Lung (tissue), 12 donors: Measurements from ENCODE around the gene NSUN7. TPM values are rescaled to one million over a fixed set of nuclear protein-coding genes. Genes with fewer than 3 reads are reported as not detected.
A peak's percentile ranks its signal among the peaks of the same experiment; 100 is the strongest.

Experiments
- ATAC-seq: fragments of 200-7000 bp; cut with Tn5 transposase; one replicate; pipeline ENCODE4 v1.9.1; 2020; ENCODE audit warnings: moderate number of reproducible peaks; ENCODE audit not compliant: insufficient read depth, low FRiP score
- DNase-seq, 3 donors: peaks; one replicate each; pipeline ENCODE4 v3.0.0-alpha.2; 2013 to 2017
- H3K27ac ChIP-seq, 2 donors: one replicate each; pipeline ENCODE4 v1.5.1; 2013; ENCODE audit warnings: mild to moderate bottlenecking in 2 of 2, moderate library complexity in 2 of 2, control low read depth in 1 of 2, inconsistent platforms in 1 of 2, low read depth in 1 of 2, low read length in 1 of 2
- H3K27me3 ChIP-seq, 3 donors: one replicate each; pipeline ENCODE4 v1.5.1; 2013; ENCODE audit warnings: low read length in 2 of 3; ENCODE audit not compliant: control insufficient read depth in 3 of 3, insufficient read depth in 3 of 3
- H3K36me3 ChIP-seq, 4 donors: one replicate each; pipeline ENCODE4 v1.5.1; 2013; ENCODE audit warnings: low read length in 4 of 4, mild to moderate bottlenecking in 1 of 4, moderate library complexity in 1 of 4; ENCODE audit not compliant: control insufficient read depth in 4 of 4, insufficient read depth in 4 of 4
- H3K4me1 ChIP-seq, 5 donors: one replicate each; pipeline ENCODE4 v1.5.1; 2013; ENCODE audit warnings: low read length in 5 of 5, mild to moderate bottlenecking in 2 of 5, moderate library complexity in 1 of 5; ENCODE audit not compliant: control insufficient read depth in 5 of 5, insufficient read depth in 5 of 5
- H3K4me3 ChIP-seq: one replicate; pipeline ENCODE4 v1.5.1; 2013; ENCODE audit warnings: mild to moderate bottlenecking, control low read depth, moderate library complexity
- H3K9ac ChIP-seq, 2 donors: one replicate each; pipeline ENCODE4 v1.5.1; 2013; ENCODE audit warnings: low read length in 2 of 2, control low read depth in 1 of 2; ENCODE audit not compliant: insufficient read depth in 1 of 2
- H3K9me3 ChIP-seq, 4 donors: one replicate each; pipeline ENCODE4 v1.5.1; 2013; ENCODE audit warnings: low read length in 3 of 4, mild to moderate bottlenecking in 1 of 4, moderate library complexity in 1 of 4; ENCODE audit not compliant: control insufficient read depth in 4 of 4, insufficient read depth in 3 of 4
- WGBS, 2 donors: extraction: QIAGEN DNeasy Blood & Tissue Kit; methylation state at CpG; one replicate each; pipeline ENCODE4 v1.1.7; 2013; 5-methylcytosine and 5-hydroxymethylcytosine counted together
- polyA plus RNA-seq, 2 donors: library from polyadenylated mRNA; stranded (reverse); fragments of 200-250 nt; gene quantifications; one replicate each; pipeline ENCODE4 v1.2.1, GENCODE V29; 2013
- total RNA-seq, 2 donors: library from RNA; depleted of rRNA in 1 of 2; stranded (reverse); fragments of >200 nt in 1 of 2; gene quantifications; one replicate each; pipeline ENCODE4 v1.2.1, GENCODE V29; 2014 to 2021
- TF ChIP-seq, protein P1 (sequence below): IDR thresholded peaks from 2 replicates; pipeline ENCODE4 v1.5.1; 2012; ENCODE audit warnings: mild to moderate bottlenecking; ENCODE audit errors: control extremely low read depth, extremely low read depth
- donor health status: control.
- donor health status: control.
- donor health status: Bipolar disorder and iron deficiency.
- donor health status: healthy.
- donor health status: DM: yes; HTN: yes; CAD: no.

The NSUN7 gene
- total and polyA plus RNA-seq, 4 donors, result 6.5 to 20.5 (median 11.2) TPM

DNA sequence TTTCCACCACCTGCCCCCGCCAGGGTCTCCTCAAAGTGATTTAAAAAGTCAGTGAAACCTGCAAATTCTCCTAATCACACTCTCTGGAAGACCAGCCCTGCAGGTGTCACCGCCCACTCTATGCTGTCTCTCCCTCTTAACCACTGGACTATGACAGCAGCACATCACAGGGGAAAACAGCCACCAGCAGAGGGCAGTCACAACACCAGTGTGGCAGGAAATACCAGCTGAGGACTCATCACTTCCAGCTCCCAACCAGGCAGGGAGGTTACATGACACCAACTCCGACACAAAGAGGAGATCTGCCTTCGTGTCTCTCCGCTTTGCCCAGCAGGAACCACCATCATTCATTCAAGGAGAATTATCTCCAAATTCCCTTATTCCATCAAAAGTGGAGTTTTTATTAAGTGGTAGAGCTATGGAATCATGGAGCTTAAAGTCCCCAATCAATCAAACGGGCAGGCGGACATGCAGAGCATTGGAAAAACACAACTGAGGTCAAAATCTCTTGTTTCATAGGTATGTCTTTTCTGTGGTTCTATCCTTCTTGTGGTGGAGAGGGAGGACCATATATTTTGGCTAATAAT is 91.3 kb downstream of the NSUN7 start:
- ATAC-seq, result peak; percentile 80
- Histone ChIP-seq H3K4me3 (no peak overlapping the region), H3K9ac (no peak overlapping the region), H3K27ac (no peak overlapping the region), H3K27me3 (no peaks in the 10 kb centered on the region), H3K4me1 (peaks cover 0 to 8% (median 3%) of the 10 kb centered on the region in 5 donors), H3K36me3 (peaks cover 0 to 6% (median 0%) of the 10 kb centered on the region in 4 donors), H3K9me3 (no peaks in the 10 kb centered on the region)
- peak; percentile 54 to 63 (median 59) for DNase-seq
- 81 to 82% methylated on average over 7 of the region's 7 CpGs for WGBS, 2 donors
- TF ChIP-seq, protein P1, sequence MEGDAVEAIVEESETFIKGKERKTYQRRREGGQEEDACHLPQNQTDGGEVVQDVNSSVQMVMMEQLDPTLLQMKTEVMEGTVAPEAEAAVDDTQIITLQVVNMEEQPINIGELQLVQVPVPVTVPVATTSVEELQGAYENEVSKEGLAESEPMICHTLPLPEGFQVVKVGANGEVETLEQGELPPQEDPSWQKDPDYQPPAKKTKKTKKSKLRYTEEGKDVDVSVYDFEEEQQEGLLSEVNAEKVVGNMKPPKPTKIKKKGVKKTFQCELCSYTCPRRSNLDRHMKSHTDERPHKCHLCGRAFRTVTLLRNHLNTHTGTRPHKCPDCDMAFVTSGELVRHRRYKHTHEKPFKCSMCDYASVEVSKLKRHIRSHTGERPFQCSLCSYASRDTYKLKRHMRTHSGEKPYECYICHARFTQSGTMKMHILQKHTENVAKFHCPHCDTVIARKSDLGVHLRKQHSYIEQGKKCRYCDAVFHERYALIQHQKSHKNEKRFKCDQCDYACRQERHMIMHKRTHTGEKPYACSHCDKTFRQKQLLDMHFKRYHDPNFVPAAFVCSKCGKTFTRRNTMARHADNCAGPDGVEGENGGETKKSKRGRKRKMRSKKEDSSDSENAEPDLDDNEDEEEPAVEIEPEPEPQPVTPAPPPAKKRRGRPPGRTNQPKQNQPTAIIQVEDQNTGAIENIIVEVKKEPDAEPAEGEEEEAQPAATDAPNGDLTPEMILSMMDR, result peak; percentile 49

DNA sequence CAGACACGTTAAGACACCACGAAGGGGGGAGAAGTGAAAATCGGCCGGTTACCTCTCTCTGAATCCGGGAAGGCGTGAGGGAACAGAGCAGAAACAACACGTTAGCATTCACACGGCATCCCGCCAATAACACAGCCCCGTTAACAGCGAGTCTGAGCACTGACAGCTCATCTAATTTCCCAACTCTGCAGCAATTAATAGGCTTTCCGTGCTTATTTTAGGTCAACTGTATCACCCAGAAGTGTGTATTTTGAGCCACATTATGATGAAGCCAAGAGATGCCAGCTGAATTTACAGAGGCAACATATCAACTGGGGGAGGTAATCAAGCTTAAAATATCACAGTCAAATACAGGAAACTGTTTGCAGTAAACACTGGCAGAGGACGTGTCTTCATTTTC is 92.6 kb downstream of the NSUN7 start:
- ATAC-seq, result no peak
- TF ChIP-seq, protein P1, result no peak
- Histone ChIP-seq H3K36me3 (peaks cover 0 to 2% (median 0%) of the 10 kb centered on the region in 4 donors), H3K27me3 (no peaks in the 10 kb centered on the region), H3K9ac (no peak overlapping the region), H3K4me1 (peaks cover 0 to 8% (median 3%) of the 10 kb centered on the region in 5 donors), H3K9me3 (no peaks in the 10 kb centered on the region), H3K27ac (no peak overlapping the region), H3K4me3 (no peak overlapping the region)
- WGBS, 2 donors, result 65 to 72% methylated on average over 13 of the region's 13 CpGs
- DNase-seq, result peak in 2 of 3 donors; percentile 36 to 54

DNA sequence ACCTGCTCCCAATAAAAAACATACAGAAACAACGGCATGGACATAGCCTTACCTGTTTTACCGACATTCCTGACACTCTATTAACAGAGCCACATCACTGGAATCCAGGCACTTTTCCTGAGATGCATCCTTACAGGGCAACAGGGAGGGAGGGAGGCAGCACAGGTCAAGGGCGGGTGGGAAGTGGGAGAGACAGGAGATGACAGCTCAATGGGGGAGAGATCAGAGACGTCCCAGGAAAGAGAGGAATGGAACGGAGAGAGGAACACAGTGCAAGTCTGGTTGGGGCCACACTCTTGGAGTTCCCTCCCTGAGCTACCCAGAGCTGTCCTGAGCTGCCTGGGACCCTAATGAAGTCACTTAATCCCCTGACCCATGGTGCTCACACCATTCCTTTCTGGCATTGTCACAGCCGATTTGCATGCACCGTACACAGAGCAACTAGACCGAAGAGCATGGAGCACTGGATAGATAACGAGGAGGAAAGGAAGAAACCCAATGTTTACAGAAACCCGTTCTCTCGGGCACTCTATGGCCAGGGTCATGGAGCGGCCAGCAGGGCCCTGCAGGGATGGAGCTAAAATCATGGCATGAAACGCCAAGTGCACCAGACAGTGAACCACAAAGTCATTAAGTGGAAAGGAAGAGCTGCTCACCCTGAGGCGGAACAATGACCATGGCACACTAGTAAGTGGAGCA is 93.1 kb downstream of the NSUN7 start:
- peaks cover 0 to 4% (median 0%) of the 10 kb centered on the region in 4 donors for H3K36me3 ChIP-seq
- no peak overlapping the region for H3K4me3 ChIP-seq
- WGBS, 2 donors, result 61 to 77% methylated on average over 14 of the region's 14 CpGs
- DNase-seq (no peak), ATAC-seq (no peak)
- peaks cover 0 to 8% (median 2%) of the 10 kb centered on the region in 5 donors for H3K4me1 ChIP-seq
- no peak overlapping the region for H3K9ac ChIP-seq
- H3K9me3 ChIP-seq, result no peaks in the 10 kb centered on the region
- H3K27me3 ChIP-seq, result no peaks in the 10 kb centered on the region
- no peak overlapping the region for H3K27ac ChIP-seq
- TF ChIP-seq, protein P1, result no peak
